Activated CD8-positive, alpha-beta T cell treated with anti-CD3 and anti-CD28 coated beads for 36 hours (primary cell): ENCODE results near the gene TAF3. TPM values are rescaled to one million over a fixed set of nuclear protein-coding genes. Genes with fewer than 3 reads are reported as not detected.

Source experiments
- ATAC-seq: fragments of 200-7000 bp; cut with Tn5 transposase; one replicate; pipeline ENCODE4 v1.10.0; 2021; ENCODE audit warnings: mild to moderate bottlenecking, moderate library complexity
- CTCF ChIA-PET: fragments of 350-600 bp; sonication (Branson Sonifier 250); formaldehyde crosslinking; loops from one replicate; lab custom pipeline; 2021; ENCODE audit warnings: antibody characterized with exemption; lab: Charles Lee
- POLR2A ChIA-PET: fragments of 350-600 bp; sonication (Branson Sonifier 250); formaldehyde crosslinking; loops from one replicate; lab custom pipeline; 2021; ENCODE audit warnings: antibody characterized with exemption; lab: Charles Lee
- DNase-seq: peaks from one replicate; pipeline ENCODE4 v3.0.0-alpha.2; 2020
- H3K27ac Mint-ChIP-seq: one replicate; pipeline ENCODE4 v1.8.0; 2021; ENCODE audit warnings: mild to moderate bottlenecking, mixed read lengths
- H3K27me3 Mint-ChIP-seq: one replicate; pipeline ENCODE4 v1.8.0; 2021; ENCODE audit warnings: mixed read lengths
- H3K36me3 Mint-ChIP-seq: one replicate; pipeline ENCODE4 v1.8.0; 2021; ENCODE audit warnings: low read depth, mixed read lengths
- H3K4me1 Mint-ChIP-seq: one replicate; pipeline ENCODE4 v1.8.0; 2021; ENCODE audit warnings: low read depth, mixed read lengths
- H3K4me3 Mint-ChIP-seq: one replicate; pipeline ENCODE4 v1.8.0; 2021; ENCODE audit warnings: mild to moderate bottlenecking, moderate library complexity, mixed read lengths
- H3K9me3 Mint-ChIP-seq: one replicate; pipeline ENCODE4 v1.8.0; 2021; ENCODE audit warnings: mixed read lengths
- intact Hi-C: fragments of 100-400 bp; cut with micrococcal nuclease; formaldehyde crosslinking; loops from one replicate; pipeline ENCODE4 v1.10.0; 2022
- total RNA-seq, 2 experiments: library from RNA; stranded (reverse); gene quantifications; one replicate each; pipeline ENCODE4 v1.2.3, GENCODE V29; 2021
- TF ChIP-seq, protein P1 (sequence below): fragments of 200-600 bp; IDR thresholded peaks from one replicate; pipeline ENCODE4 v1.8.0; 2022; ENCODE audit warnings: antibody characterized with exemption, mild to moderate bottlenecking

The TAF3 gene
- total RNA-seq, 2 experiments from 2014 or later: 12.5 to 12.7 TPM

- intact Hi-C loops: no loop called here
- DNase-seq (no peak), ATAC-seq (no peak)
- Mint-ChIP-seq H3K9me3 (no peaks in the 10 kb centered on the region), H3K4me3 (no peak overlapping the region), H3K4me1 (no peaks in the 10 kb centered on the region), H3K27me3 (no peaks in the 10 kb centered on the region), H3K27ac (no peak overlapping the region), H3K36me3 (peaks cover 21% of the 10 kb centered on the region)
- ChIA-PET CTCF (no interaction called here), POLR2A (no interaction called here)
- TF ChIP-seq, protein P1, sequence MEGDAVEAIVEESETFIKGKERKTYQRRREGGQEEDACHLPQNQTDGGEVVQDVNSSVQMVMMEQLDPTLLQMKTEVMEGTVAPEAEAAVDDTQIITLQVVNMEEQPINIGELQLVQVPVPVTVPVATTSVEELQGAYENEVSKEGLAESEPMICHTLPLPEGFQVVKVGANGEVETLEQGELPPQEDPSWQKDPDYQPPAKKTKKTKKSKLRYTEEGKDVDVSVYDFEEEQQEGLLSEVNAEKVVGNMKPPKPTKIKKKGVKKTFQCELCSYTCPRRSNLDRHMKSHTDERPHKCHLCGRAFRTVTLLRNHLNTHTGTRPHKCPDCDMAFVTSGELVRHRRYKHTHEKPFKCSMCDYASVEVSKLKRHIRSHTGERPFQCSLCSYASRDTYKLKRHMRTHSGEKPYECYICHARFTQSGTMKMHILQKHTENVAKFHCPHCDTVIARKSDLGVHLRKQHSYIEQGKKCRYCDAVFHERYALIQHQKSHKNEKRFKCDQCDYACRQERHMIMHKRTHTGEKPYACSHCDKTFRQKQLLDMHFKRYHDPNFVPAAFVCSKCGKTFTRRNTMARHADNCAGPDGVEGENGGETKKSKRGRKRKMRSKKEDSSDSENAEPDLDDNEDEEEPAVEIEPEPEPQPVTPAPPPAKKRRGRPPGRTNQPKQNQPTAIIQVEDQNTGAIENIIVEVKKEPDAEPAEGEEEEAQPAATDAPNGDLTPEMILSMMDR: no peak
These were observed 150.3 kb downstream of the TAF3 start for GRCh38 chr10:7968510-7969112.

DNA sequence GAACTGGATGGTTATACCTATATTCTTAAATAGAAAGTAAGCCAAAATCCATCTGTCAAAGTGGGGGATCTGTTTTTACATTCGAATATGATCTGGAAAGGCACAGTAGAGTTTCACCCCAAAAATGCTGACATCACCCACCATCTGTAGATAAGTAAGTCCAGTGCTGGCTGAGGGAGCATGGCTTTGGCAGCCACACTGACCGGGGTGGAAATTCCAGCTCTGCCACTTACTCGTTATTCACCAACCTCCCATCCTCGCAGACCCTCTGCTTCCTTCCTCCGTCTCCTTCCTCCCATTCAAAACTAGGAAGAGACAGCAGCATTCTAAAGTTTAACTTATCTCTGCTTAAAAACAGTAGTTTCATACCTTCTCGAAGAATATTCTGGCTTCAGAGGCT, 151.3 kb downstream of the TAF3 start:
- H3K9me3 Mint-ChIP-seq: no peaks in the 10 kb centered on the region
- ChIA-PET POLR2A (no interaction called here), CTCF (no interaction called here)
- H3K36me3 Mint-ChIP-seq: peaks cover 12% of the 10 kb centered on the region
- ATAC-seq (no peak), DNase-seq (no peak)
- H3K27ac Mint-ChIP-seq: no peak overlapping the region
- intact Hi-C loops: no loop called here
- no peaks in the 10 kb centered on the region for H3K4me1 Mint-ChIP-seq
- TF ChIP-seq, protein P1: no peak
- no peak overlapping the region for H3K4me3 Mint-ChIP-seq
- no peaks in the 10 kb centered on the region for H3K27me3 Mint-ChIP-seq

GRCh38 chr10:7971949-7972348, 153.6 kb downstream of the TAF3 start:
- Mint-ChIP-seq H3K27ac (no peak overlapping the region), H3K9me3 (no peaks in the 10 kb centered on the region), H3K36me3 (peaks cover 10% of the 10 kb centered on the region), H3K4me3 (no peak overlapping the region), H3K27me3 (no peaks in the 10 kb centered on the region), H3K4me1 (no peaks in the 10 kb centered on the region)
- POLR2A ChIA-PET: no interaction called here
- ATAC-seq: no peak
- CTCF ChIA-PET: interaction anchor here (0.7 to 1.7 kb wide), 2 partner anchors 8 to 13 kb away, joined by 3 to 6 read pairs; no protein-coding TSS in a partner anchor
- TF ChIP-seq, protein P1: no peak
- DNase-seq: no peak
- intact Hi-C loops: no loop called here

- no peaks in the 10 kb centered on the region for H3K9me3 Mint-ChIP-seq
- no peak overlapping the region for H3K4me3 Mint-ChIP-seq
- H3K36me3 Mint-ChIP-seq: peaks cover 13% of the 10 kb centered on the region
- DNase-seq (no peak), ATAC-seq (no peak)
- TF ChIP-seq, protein P1: no peak
- H3K4me1 Mint-ChIP-seq: no peaks in the 10 kb centered on the region
- ChIA-PET CTCF (interaction anchor here (0.7 to 1.7 kb wide), 2 partner anchors 8 to 13 kb away, joined by 3 to 6 read pairs; no protein-coding TSS in a partner anchor), POLR2A (interaction anchor here (0.5 kb wide), 1 partner anchor 81 kb away, joined by 3 read pairs; no protein-coding TSS in a partner anchor)
- no peak overlapping the region for H3K27ac Mint-ChIP-seq
- H3K27me3 Mint-ChIP-seq: no peaks in the 10 kb centered on the region
- intact Hi-C loops: no loop called here
These were observed 154.1 kb downstream of the TAF3 start for GRCh38 chr10:7972367-7972766.

DNA sequence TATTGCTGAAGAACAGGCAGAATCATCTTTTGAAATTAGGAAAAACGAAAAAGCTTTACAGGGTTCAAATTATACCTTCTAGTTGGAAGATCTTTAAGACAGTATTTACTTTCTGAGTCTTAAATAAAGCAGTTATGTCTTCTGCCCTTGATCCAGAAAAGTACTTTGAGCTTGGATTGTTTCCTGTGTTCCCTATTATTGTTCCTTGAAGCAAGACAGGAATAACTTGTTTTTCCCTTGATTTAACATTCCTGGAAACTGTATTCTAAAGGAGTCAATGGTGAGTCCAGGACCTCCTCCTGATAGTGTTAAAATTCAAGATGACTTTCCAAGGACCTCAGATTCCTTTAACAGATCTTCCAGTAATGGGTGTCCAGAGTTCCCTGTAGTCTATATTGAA, 161.9 kb downstream of the TAF3 start:
- ATAC-seq: no peak
- Mint-ChIP-seq H3K4me1 (no peaks in the 10 kb centered on the region), H3K27me3 (no peaks in the 10 kb centered on the region), H3K4me3 (no peak overlapping the region), H3K36me3 (peaks cover 23% of the 10 kb centered on the region), H3K9me3 (no peaks in the 10 kb centered on the region), H3K27ac (no peak overlapping the region)
- intact Hi-C loops: no loop called here
- DNase-seq: no peak
- POLR2A ChIA-PET: no interaction called here
- TF ChIP-seq, protein P1: no peak
- CTCF ChIA-PET: no interaction called here
